Measurements from ENCODE around the gene CD79A. TPM values are rescaled to one million over a fixed set of nuclear protein-coding genes. Genes with fewer than 3 reads are reported as not detected.

The CD79A gene
- polyA plus RNA-seq, 1 donor from 2014 or later: not detected

DNA sequence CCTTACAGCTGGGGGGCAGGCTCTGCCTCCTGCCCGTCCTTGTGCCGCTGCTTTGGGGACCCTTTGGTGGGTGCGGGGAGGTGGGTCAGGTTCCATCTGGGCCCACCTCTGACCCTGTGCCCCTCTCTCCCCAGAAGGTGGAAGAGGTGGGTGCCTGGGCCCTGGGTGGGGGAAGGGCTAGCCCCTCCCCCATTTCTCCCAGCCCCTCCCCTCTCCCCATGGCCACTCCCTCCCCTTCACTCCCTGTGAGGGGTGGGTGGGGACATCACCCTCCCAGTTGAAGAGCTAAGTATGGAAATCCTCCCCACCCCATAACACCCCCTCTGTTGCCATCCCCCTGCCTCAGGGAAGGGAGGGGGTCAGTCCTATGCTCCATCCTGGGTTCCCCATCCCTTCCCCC, 20.1 kb downstream of the CD79A start:
- no peaks in the 10 kb centered on the region for H3K36me3 ChIP-seq (ENCODE audit: insufficient read depth, low read length)
- no peaks in the 10 kb centered on the region for H3K9me2 ChIP-seq (ENCODE audit: insufficient read depth, low read length)
- no peaks in the 10 kb centered on the region for H3K79me2 ChIP-seq (replicated peaks; ENCODE audit: insufficient read depth, low read length)

DNA sequence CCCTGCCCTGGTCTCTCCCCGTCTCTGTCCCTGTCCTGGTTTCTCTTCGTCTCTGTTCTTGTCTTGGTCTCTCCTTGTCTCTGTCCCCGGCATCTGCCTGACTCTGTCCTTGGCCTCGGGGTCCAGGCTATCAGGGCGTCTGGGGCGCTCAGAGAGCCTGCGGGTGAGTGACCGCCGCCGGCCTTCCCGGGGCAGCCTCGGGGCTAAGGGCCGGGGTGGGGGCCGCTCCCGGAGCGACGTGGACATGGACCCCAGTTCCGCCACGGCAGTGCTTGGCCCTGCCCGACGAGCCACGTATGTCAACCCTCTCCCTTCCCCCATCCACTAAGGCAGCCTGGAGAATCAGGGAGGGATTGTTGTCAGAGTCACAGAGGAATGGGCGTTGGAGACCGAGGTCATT, 20.7 kb downstream of the CD79A start:
- H2AFZ ChIP-seq (ENCODE audit: low read depth, low read length): no peak overlapping the region
- no peaks in the 10 kb centered on the region for H3F3A ChIP-seq (ENCODE audit: insufficient read depth, low read length, poor library complexity, severe bottlenecking)
- no peaks in the 10 kb centered on the region for H3K36me3 ChIP-seq (ENCODE audit: insufficient read depth, low read length)
- H3K9ac ChIP-seq (ENCODE audit: low read length): no peak overlapping the region
- no peaks in the 10 kb centered on the region for H4K20me1 ChIP-seq (ENCODE audit: insufficient read depth)
- no peak overlapping the region for H3K4me3 ChIP-seq (ENCODE audit: low read length)
- H3K27ac ChIP-seq (ENCODE audit: low read length): no peak overlapping the region
- no peaks in the 10 kb centered on the region for H3K79me2 ChIP-seq (replicated peaks; ENCODE audit: insufficient read depth, low read length)
- H3K4me2 ChIP-seq (ENCODE audit: low read length): no peak overlapping the region
- no peaks in the 10 kb centered on the region for H3K9me3 ChIP-seq (ENCODE audit: low read length)
- no peak for TF ChIP-seq EZH2 (IDR thresholded peaks at IDR 0.05; ENCODE audit: borderline replicate concordance, insufficient read depth, low read length, poor library complexity, severe bottlenecking)
- no peaks in the 10 kb centered on the region for H3K27me3 ChIP-seq (ENCODE audit: insufficient read depth, low read depth, low read length)
- H3K9me2 ChIP-seq (ENCODE audit: insufficient read depth, low read length): no peaks in the 10 kb centered on the region

More for the DNA sequence above, 20.1 kb downstream of the CD79A start:
- Histone ChIP-seq H3K9me3 (ENCODE audit: low read length) (no peaks in the 10 kb centered on the region), H4K20me1 (ENCODE audit: insufficient read depth) (no peaks in the 10 kb centered on the region), H3K27me3 (ENCODE audit: insufficient read depth, low read depth, low read length) (no peaks in the 10 kb centered on the region), H3K4me2 (ENCODE audit: low read length) (no peak overlapping the region), H3F3A (ENCODE audit: insufficient read depth, low read length, poor library complexity, severe bottlenecking) (no peaks in the 10 kb centered on the region), H3K4me3 (ENCODE audit: low read length) (no peak overlapping the region), H3K9ac (ENCODE audit: low read length) (no peak overlapping the region), H3K27ac (ENCODE audit: low read length) (no peak overlapping the region), H2AFZ (ENCODE audit: low read depth, low read length) (no peak overlapping the region)
- TF ChIP-seq EP300 (conservative IDR thresholded peaks at IDR 0.05; ENCODE audit: poor library complexity, severe bottlenecking) (no peak), SMC3 (conservative IDR thresholded peaks at IDR 0.05; ENCODE audit: poor library complexity) (no peak), TAF1 (IDR thresholded peaks at IDR 0.05; ENCODE audit: low read depth) (no peak), REST (IDR thresholded peaks at IDR 0.05; ENCODE audit: borderline replicate concordance) (no peak), POLR2AphosphoS5 (IDR thresholded peaks at IDR 0.05) (no peak), RAD21 (conservative IDR thresholded peaks at IDR 0.05) (no peak), EZH2 (IDR thresholded peaks at IDR 0.05; ENCODE audit: borderline replicate concordance, insufficient read depth, low read length, poor library complexity, severe bottlenecking) (no peak), MXI1 (conservative IDR thresholded peaks at IDR 0.05; ENCODE audit: poor library complexity, severe bottlenecking) (no peak)
- TF ChIP-seq, protein P1, sequence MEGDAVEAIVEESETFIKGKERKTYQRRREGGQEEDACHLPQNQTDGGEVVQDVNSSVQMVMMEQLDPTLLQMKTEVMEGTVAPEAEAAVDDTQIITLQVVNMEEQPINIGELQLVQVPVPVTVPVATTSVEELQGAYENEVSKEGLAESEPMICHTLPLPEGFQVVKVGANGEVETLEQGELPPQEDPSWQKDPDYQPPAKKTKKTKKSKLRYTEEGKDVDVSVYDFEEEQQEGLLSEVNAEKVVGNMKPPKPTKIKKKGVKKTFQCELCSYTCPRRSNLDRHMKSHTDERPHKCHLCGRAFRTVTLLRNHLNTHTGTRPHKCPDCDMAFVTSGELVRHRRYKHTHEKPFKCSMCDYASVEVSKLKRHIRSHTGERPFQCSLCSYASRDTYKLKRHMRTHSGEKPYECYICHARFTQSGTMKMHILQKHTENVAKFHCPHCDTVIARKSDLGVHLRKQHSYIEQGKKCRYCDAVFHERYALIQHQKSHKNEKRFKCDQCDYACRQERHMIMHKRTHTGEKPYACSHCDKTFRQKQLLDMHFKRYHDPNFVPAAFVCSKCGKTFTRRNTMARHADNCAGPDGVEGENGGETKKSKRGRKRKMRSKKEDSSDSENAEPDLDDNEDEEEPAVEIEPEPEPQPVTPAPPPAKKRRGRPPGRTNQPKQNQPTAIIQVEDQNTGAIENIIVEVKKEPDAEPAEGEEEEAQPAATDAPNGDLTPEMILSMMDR (IDR thresholded peaks at IDR 0.05; ENCODE audit: poor library complexity, severe bottlenecking): no peak

DNA sequence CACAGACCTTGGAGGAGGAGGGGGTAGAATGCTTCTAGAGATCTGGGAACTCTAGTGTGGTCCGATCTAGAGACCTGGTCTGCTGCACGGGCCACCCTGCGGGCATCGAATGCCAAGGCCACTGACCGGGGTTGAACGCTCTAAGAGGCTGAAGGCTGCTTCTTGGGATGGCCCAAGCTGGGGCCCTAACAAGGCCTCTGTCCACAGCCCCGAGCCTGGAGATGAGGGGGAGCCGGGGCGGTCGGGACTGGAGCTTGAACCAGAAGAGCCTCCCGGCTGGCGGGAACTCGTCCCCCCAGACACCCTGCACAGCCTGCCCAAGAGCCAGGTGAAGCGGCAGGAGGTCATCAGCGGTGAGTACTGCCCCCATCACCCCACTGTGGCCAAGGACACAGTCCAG, 21.2 kb downstream of the CD79A start:
- Histone ChIP-seq H3K79me2 (replicated peaks; ENCODE audit: insufficient read depth, low read length) (no peaks in the 10 kb centered on the region), H3K27me3 (ENCODE audit: insufficient read depth, low read depth, low read length) (no peaks in the 10 kb centered on the region), H3K9me2 (ENCODE audit: insufficient read depth, low read length) (no peaks in the 10 kb centered on the region), H3F3A (ENCODE audit: insufficient read depth, low read length, poor library complexity, severe bottlenecking) (no peaks in the 10 kb centered on the region), H3K27ac (ENCODE audit: low read length) (no peak overlapping the region), H3K36me3 (ENCODE audit: insufficient read depth, low read length) (no peaks in the 10 kb centered on the region), H3K4me3 (ENCODE audit: low read length) (no peak overlapping the region), H3K9me3 (ENCODE audit: low read length) (no peaks in the 10 kb centered on the region), H4K20me1 (ENCODE audit: insufficient read depth) (no peaks in the 10 kb centered on the region), H2AFZ (ENCODE audit: low read depth, low read length) (no peak overlapping the region), H3K4me2 (ENCODE audit: low read length) (no peak overlapping the region), H3K9ac (ENCODE audit: low read length) (no peak overlapping the region)
- TF ChIP-seq EZH2 (IDR thresholded peaks at IDR 0.05; ENCODE audit: borderline replicate concordance, insufficient read depth, low read length, poor library complexity, severe bottlenecking): no peak
- TF ChIP-seq, protein P1 (IDR thresholded peaks at IDR 0.05; ENCODE audit: poor library complexity, severe bottlenecking): no peak
- TF ChIP-seq EP300 (conservative IDR thresholded peaks at IDR 0.05; ENCODE audit: poor library complexity, severe bottlenecking): no peak
- TF ChIP-seq MXI1 (conservative IDR thresholded peaks at IDR 0.05; ENCODE audit: poor library complexity, severe bottlenecking): no peak
- TF ChIP-seq SMC3 (conservative IDR thresholded peaks at IDR 0.05; ENCODE audit: poor library complexity): no peak

All from neural cell (in vitro differentiated cells).